NCI-H2029 treated with DMSO at 0.1 percent for 48 hours (cell line): ENCODE results near the gene CACNB1.

Experiments used
- DNase-seq: peaks from one replicate; lab custom pipeline; 2025; lab: John Stamatoyannopoulos, UW

CACNB1 gene

DNA sequence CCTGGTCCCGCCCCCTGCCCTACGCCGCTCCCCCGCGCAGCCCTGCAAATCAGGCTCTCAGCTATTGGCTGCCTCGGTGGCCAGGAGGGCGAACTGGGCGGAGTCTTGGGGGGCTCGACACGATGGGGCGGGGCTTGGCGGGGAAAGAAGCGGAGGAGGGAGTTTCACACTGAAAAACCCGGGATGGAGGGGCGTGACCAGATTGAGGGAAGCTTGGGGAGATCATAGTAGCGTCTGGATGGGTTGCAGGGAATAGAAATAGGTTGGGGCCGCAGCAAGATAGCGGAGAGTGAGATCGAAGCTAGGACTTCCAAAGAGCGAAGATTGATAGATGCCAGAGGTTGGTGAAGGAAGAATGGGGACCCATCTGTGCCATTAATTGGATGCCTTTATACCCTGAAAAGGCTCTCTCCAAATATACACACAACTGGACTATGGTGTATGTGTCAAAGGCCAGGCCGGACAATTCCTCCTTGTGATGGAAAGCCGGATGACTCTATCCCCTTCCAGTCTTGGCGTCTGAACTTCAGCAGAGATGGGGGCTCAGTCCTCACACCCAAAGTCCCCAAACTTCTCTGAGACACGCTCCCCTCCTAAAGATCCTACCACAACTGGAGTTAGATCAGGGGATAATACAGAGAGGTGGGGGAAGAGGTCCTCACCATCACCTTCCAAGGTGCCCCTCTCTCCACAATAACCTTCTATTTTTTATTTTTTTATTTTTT lies 28.7 kb upstream of the CACNB1 start:
- DNase-seq = no peak

- DNase-seq = no peak
These were observed 28.0 kb upstream of the CACNB1 start, which contains the start of gene STAC2 for GRCh38 chr17:39225308-39225958. Gene STAC2, minus strand, starts transcription at chr17:39225945. Its CDS starts 443 bp downstream, at chr17:39225502.

GRCh38 chr17:39224778-39225307 lies 27.4 kb upstream of the CACNB1 start:
- no peak for DNase-seq

GRCh38 chr17:39223907-39224777 lies 26.7 kb upstream of the CACNB1 start:
- no peak for DNase-seq

GRCh38 chr17:39222866-39223834 lies 25.7 kb upstream of the CACNB1 start:
- DNase-seq = no peak

GRCh38 chr17:39222151-39222550 lies 24.7 kb upstream of the CACNB1 start:
- DNase-seq = no peak

DNA sequence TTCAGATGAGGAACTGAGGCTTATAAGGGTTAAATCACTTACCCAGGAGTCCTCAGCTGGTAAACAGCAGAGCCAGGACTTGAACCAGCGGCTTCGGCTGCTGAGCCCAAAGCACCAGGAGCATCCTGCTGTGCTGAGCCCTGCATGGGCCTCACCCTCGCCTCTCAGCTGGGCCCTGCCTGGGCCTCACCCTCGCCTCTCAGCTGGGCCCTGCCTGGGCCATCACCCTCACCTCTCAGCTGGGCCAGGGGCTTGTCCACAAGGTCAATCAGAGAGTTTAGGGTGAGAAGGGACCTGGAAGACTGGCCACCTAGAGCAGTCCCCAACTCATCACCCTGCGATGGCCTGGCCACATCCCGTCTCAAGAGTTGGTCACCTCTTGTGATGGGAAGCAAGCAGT lies 24.1 kb upstream of the CACNB1 start:
- DNase-seq = no peak

DNA sequence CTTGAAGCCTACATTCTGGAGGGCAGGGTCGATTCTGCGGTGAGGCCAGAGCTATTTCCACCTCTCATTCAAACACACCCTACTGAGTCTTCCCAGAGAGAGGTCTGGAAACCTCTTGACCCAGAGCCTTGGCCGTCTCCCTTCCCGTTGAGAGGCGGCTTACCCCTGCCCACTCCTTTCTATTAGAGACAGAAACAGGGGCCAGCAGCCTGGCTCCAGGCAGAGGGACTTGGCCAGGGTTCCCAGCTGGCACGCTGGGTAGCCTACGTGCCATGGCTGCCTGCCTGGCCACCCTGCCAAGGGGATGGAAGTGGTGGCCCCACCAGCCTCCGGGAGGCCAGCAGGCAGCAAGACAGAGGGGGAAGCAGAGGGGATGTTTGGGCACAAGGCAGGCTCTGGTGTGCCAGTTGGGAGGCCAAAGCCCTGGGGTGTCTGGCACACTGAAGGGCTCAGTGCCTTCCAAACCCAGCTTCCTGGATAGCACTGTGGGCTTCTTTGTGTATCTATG lies 22.2 kb upstream of the CACNB1 start:
- no peak for DNase-seq

GRCh38 chr17:39218906-39219305 lies 21.4 kb upstream of the CACNB1 start:
- no peak for DNase-seq

GRCh38 chr17:39217734-39218369 lies 20.4 kb upstream of the CACNB1 start:
- DNase-seq = no peak

DNA sequence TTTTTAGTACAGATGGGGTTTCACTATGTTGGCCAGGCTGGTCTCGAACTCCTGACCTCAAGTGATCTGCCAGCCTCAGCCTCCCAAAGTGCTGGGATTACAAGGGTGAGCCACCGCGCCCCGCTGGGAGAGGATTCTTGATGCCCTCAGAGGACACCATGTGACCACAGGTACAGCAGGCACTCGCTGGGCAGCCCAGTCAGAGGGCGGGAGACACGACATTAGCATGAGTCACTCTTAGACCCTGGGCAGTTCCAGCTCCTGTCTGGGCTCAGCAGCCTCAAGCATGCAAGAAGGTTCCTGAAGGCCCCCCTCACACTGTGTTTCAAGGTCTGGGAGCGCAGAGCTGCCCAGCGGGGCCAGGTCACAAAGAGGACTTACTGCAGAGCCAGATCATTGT lies 16.4 kb upstream of the CACNB1 start:
- DNase-seq = no peak

GRCh38 chr17:39212841-39213480 lies 15.5 kb upstream of the CACNB1 start:
- DNase-seq = peak; percentile 26

- no peak for DNase-seq
These were observed 14.8 kb upstream of the CACNB1 start for GRCh38 chr17:39212195-39212810.

DNA sequence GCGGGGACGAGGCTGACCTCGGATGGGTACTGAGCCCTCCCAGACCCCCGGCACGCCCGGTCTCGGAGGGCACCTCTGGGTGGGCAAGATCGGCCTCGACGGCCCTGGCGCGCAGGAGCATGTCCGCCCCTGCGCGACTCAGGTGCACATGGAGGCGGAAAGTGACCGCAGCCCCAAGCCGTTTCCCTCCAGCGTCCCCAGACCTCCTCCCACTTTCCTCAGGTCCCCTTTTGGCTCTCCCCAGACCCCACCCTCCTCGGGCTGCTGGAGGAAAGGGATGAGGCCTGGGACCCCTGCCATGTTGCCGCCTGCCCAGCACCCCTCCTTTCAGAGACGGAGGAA lies 12.6 kb upstream of the CACNB1 start:
- no peak for DNase-seq

DNA sequence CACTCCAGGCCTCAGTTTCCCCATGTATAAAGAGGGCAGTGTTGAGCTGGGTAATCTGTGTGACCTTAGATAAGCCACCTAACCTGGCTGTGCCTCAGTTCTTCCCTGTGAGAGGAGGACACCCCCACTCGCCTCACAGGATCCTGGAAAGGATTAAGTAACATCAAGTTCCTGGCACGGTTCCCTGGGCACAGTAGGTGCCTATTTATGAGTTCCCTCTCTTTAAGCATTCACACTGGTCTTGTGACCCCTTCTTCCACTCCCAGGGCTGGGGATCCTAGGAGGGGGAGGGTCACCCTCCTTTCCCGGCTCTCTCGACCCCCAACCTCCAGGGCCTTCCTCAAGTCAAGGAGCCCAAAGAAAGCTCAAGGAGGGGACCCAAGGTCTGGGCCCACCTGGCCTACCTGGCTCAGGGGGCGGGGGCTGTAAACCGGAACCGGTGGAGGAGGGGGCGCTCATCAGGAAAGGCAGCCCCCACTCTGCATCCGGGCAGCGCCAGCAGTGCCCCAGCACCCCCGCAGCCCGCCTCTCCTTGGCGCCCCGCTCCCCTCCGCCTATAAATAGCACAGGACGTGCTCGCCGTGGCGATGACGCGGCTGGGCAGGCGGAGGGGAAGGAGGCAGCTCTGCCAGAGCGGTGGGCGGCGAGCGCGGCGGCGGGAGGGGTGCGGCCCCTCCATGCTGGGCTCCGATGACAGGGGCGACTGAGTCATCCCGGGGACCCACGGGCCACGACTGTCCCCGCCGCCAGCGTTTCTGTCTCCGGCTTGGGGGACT lies 12.0 kb upstream of the CACNB1 start:
- no peak for DNase-seq

DNA sequence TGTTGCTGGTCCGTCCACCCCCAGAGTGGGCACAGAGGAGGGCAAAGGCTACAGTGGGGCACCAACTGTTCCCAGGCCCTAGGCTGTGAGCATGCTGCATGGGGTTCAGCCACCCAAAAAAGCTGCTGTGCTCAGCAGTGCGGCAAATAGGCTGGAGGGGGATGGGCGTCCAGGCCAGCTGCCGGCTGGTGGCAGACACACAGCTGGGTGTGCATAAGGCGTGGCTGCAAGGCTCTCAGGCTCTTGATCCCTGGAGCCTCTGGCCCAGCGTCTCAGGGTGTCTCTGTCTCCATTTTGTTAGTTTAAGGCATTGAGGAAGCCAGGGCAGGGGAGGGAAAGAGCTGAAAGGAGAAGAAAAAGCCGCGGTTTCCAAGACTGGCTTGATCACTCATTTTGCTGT lies 11.4 kb upstream of the CACNB1 start:
- no peak for DNase-seq

GRCh38 chr17:39208136-39208535 lies 10.7 kb upstream of the CACNB1 start:
- DNase-seq = no peak

GRCh38 chr17:39205112-39205526 lies 7.7 kb upstream of the CACNB1 start:
- no peak for DNase-seq

DNA sequence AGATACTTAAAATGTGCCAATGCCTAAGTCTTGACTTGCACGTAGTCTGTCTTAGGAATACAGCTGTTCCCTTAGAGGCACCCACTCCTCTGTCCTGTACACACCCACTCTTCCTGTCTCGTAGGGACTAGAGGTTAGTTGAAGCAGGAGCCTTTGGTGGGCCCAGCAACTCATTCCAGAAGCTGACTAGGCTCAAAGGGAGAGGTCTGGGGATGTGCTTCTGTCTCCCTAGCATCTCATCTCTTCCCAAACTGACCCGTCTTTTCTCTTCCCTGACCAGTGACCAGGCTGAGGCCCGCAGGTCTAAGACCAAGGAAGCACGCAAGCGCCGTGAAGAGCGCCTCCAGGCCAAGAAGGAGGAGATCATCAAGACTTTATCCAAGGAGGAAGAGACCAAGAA lies 6.8 kb upstream of the CACNB1 start:
- DNase-seq = no peak
